ENCODE data around the gene STAC.

The STAC gene

GRCh38 chr3:36542186-36542585, 161.9 kb downstream of the STAC start:
- no peak overlapping the region for H3K18ac ChIP-seq (ENCODE audit: low read length)
- H3K4me1 ChIP-seq (ENCODE audit: control insufficient read depth in 2 of 2, insufficient read depth in 1 of 2, low read depth in 1 of 2, low read length in 2 of 2), result peaks cover 0 to 2% of the 10 kb centered on the region in 2 donors
- H3K14ac ChIP-seq (ENCODE audit: low read length), result no peak overlapping the region
- H4K8ac ChIP-seq (ENCODE audit: low read depth, low read length), result no peak overlapping the region
- no peaks in the 10 kb centered on the region for H3K27me3 ChIP-seq (ENCODE audit: control insufficient read depth in 3 of 3, insufficient read depth in 3 of 3, low read depth in 1 of 3, low read length in 3 of 3)
- no peaks in the 10 kb centered on the region for H3K9me3 ChIP-seq (replicated peaks in 1 of 2; ENCODE audit: control insufficient read depth in 2 of 2, insufficient read depth in 1 of 2, low read depth in 1 of 2, low read length in 2 of 2)
- H2BK15ac ChIP-seq (ENCODE audit: low read length), result no peak overlapping the region
- no peak overlapping the region for H2AFZ ChIP-seq (ENCODE audit: low read length)
- H2BK120ac ChIP-seq (ENCODE audit: low read depth, low read length), result no peak overlapping the region
- H3K36me3 ChIP-seq (replicated peaks in 1 of 2; ENCODE audit: control insufficient read depth in 2 of 2, insufficient read depth in 2 of 2, low read length in 2 of 2), result no peaks in the 10 kb centered on the region
- no peaks in the 10 kb centered on the region for H3K79me1 ChIP-seq (ENCODE audit: low read depth, low read length)
- no peak overlapping the region for H3K4me2 ChIP-seq (ENCODE audit: insufficient read depth, low read length, poor library complexity, severe bottlenecking)
- DNase-seq (ENCODE audit: low spot score), result no peak
- H3K9ac ChIP-seq (ENCODE audit: low read depth, low read length, poor library complexity), result no peak overlapping the region
- no peak overlapping the region for H3K4ac ChIP-seq (ENCODE audit: low read length)
- H4K91ac ChIP-seq (ENCODE audit: low read depth, low read length, poor library complexity), result no peak overlapping the region
- no peak overlapping the region for H2BK5ac ChIP-seq (ENCODE audit: low read length)
- WGBS, 2 donors (ENCODE audit: extremely low coverage in 2 of 2, insufficient read length in 2 of 2, insufficient replicate concordance in 1 of 2), result no CpG with 5 or more reads among the region's 2 CpGs
- no peak overlapping the region for H2BK12ac ChIP-seq (ENCODE audit: low read length)
- H3K4me3 ChIP-seq (ENCODE audit: low read length in 2 of 2), result no peak overlapping the region
- H2AK5ac ChIP-seq (ENCODE audit: low read depth, low read length), result no peak overlapping the region
- no peak overlapping the region for H3K27ac ChIP-seq (replicated peaks; ENCODE audit: low read length)
- H3K23ac ChIP-seq (ENCODE audit: low read depth, low read length, poor library complexity), result no peak overlapping the region

DNA sequence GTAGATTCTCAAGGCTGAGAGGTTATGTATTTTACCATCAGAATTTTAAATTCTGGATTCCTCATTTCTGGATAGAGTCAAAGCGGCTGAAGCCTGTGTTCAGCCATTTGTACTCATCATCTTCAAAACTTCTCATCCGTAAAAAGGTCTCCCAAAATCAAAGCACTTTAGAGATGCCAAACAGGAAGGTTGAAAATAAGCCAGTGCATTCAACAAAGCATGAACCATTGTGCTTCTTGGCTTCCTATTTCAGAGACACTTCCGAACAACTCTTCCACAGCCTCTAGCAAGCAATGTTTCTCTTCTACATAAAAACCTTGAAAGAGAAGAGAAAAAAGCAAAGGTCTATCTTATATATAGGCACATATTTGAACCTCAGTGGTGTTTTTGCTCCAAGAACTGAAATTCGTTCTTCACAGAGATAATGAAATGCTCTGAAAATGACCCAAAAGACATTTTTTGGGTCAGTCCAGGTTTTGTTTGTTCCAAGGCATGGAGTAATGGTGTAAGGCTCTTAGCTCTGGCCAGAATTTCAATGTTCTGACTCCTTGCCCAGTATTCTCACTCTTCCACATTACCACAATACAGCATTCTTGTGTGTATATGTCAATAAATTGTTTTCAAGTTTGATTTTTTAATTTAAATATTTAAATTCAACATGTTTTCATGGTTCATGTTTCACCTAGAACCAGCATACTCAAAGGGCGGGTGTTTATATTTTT, 163.1 kb downstream of the STAC start:
- Histone ChIP-seq H2BK5ac (ENCODE audit: low read length) (no peak overlapping the region), H3K4me3 (ENCODE audit: low read length in 2 of 2) (no peak overlapping the region), H3K36me3 (replicated peaks in 1 of 2; ENCODE audit: control insufficient read depth in 2 of 2, insufficient read depth in 2 of 2, low read length in 2 of 2) (no peaks in the 10 kb centered on the region), H3K14ac (ENCODE audit: low read length) (no peak overlapping the region), H2BK12ac (ENCODE audit: low read length) (no peak overlapping the region), H3K23ac (ENCODE audit: low read depth, low read length, poor library complexity) (no peak overlapping the region), H4K91ac (ENCODE audit: low read depth, low read length, poor library complexity) (no peak overlapping the region), H3K27me3 (ENCODE audit: control insufficient read depth in 3 of 3, insufficient read depth in 3 of 3, low read depth in 1 of 3, low read length in 3 of 3) (no peaks in the 10 kb centered on the region), H3K9me3 (replicated peaks in 1 of 2; ENCODE audit: control insufficient read depth in 2 of 2, insufficient read depth in 1 of 2, low read depth in 1 of 2, low read length in 2 of 2) (peaks cover 0 to 2% of the 10 kb centered on the region in 2 donors), H3K4me2 (ENCODE audit: insufficient read depth, low read length, poor library complexity, severe bottlenecking) (no peak overlapping the region), H2AFZ (ENCODE audit: low read length) (no peak overlapping the region), H3K27ac (replicated peaks; ENCODE audit: low read length) (no peak overlapping the region), H3K9ac (ENCODE audit: low read depth, low read length, poor library complexity) (no peak overlapping the region), H4K8ac (ENCODE audit: low read depth, low read length) (no peak overlapping the region), H3K4me1 (ENCODE audit: control insufficient read depth in 2 of 2, insufficient read depth in 1 of 2, low read depth in 1 of 2, low read length in 2 of 2) (peaks cover 0 to 2% of the 10 kb centered on the region in 2 donors), H3K4ac (ENCODE audit: low read length) (no peak overlapping the region), H2BK15ac (ENCODE audit: low read length) (no peak overlapping the region), H3K18ac (ENCODE audit: low read length) (no peak overlapping the region), H2BK120ac (ENCODE audit: low read depth, low read length) (no peak overlapping the region), H3K79me1 (ENCODE audit: low read depth, low read length) (no peaks in the 10 kb centered on the region), H2AK5ac (ENCODE audit: low read depth, low read length) (no peak overlapping the region)
- WGBS, 2 donors (ENCODE audit: extremely low coverage in 2 of 2, insufficient read length in 2 of 2, insufficient replicate concordance in 1 of 2), result no CpG with 5 or more reads among the region's 5 CpGs
- DNase-seq (ENCODE audit: low spot score), result no peak

- no peak overlapping the region for H3K27ac ChIP-seq (replicated peaks; ENCODE audit: low read length)
- DNase-seq (ENCODE audit: low spot score), result no peak
- no peaks in the 10 kb centered on the region for H3K27me3 ChIP-seq (ENCODE audit: control insufficient read depth in 3 of 3, insufficient read depth in 3 of 3, low read depth in 1 of 3, low read length in 3 of 3)
- no peak overlapping the region for H2AFZ ChIP-seq (ENCODE audit: low read length)
- H2BK12ac ChIP-seq (ENCODE audit: low read length), result no peak overlapping the region
- H3K79me1 ChIP-seq (ENCODE audit: low read depth, low read length), result no peaks in the 10 kb centered on the region
- no peak overlapping the region for H3K14ac ChIP-seq (ENCODE audit: low read length)
- H2BK5ac ChIP-seq (ENCODE audit: low read length), result no peak overlapping the region
- H3K9ac ChIP-seq (ENCODE audit: low read depth, low read length, poor library complexity), result no peak overlapping the region
- H3K9me3 ChIP-seq (replicated peaks in 1 of 2; ENCODE audit: control insufficient read depth in 2 of 2, insufficient read depth in 1 of 2, low read depth in 1 of 2, low read length in 2 of 2), result peaks cover 0 to 2% of the 10 kb centered on the region in 2 donors
- H4K91ac ChIP-seq (ENCODE audit: low read depth, low read length, poor library complexity), result no peak overlapping the region
- H3K4me2 ChIP-seq (ENCODE audit: insufficient read depth, low read length, poor library complexity, severe bottlenecking), result no peak overlapping the region
- no peaks in the 10 kb centered on the region for H3K36me3 ChIP-seq (replicated peaks in 1 of 2; ENCODE audit: control insufficient read depth in 2 of 2, insufficient read depth in 2 of 2, low read length in 2 of 2)
- WGBS, 2 donors (ENCODE audit: extremely low coverage in 2 of 2, insufficient read length in 2 of 2, insufficient replicate concordance in 1 of 2), result no CpG with 5 or more reads among the region's 5 CpGs
- no peak overlapping the region for H4K8ac ChIP-seq (ENCODE audit: low read depth, low read length)
- no peak overlapping the region for H3K23ac ChIP-seq (ENCODE audit: low read depth, low read length, poor library complexity)
- H3K4me1 ChIP-seq (ENCODE audit: control insufficient read depth in 2 of 2, insufficient read depth in 1 of 2, low read depth in 1 of 2, low read length in 2 of 2), result peaks cover 0 to 2% of the 10 kb centered on the region in 2 donors
- no peak overlapping the region for H3K18ac ChIP-seq (ENCODE audit: low read length)
- no peak overlapping the region for H2BK15ac ChIP-seq (ENCODE audit: low read length)
- no peak overlapping the region for H3K4ac ChIP-seq (ENCODE audit: low read length)
- no peak overlapping the region for H3K4me3 ChIP-seq (ENCODE audit: low read length in 2 of 2)
- H2AK5ac ChIP-seq (ENCODE audit: low read depth, low read length), result no peak overlapping the region
- H2BK120ac ChIP-seq (ENCODE audit: low read depth, low read length), result no peak overlapping the region
Measured at GRCh38 chr3:36546226-36546625, 165.9 kb downstream of the STAC start.

DNA sequence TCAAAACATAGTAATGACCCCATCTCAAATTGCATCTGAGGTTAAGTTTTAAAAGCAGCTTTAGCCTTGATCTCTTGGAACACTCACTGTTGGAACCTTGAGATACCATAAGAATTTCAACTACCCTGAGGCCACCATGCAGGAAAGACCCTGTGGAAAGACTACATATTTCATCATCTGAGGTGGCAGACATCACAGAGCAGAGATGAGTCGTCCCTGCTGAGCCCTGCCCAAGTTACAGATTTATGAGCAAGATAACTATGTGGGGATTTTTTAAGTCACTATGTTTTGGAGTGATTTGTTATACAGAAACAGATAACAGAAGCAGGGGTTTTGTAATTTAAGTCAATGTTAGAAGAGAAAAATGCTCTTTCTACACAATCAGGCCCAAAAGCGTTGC, 168.4 kb downstream of the STAC start:
- Histone ChIP-seq H2BK5ac (ENCODE audit: low read length) (no peak overlapping the region), H3K9me3 (replicated peaks in 1 of 2; ENCODE audit: control insufficient read depth in 2 of 2, insufficient read depth in 1 of 2, low read depth in 1 of 2, low read length in 2 of 2) (peaks cover 0 to 2% of the 10 kb centered on the region in 2 donors), H2BK12ac (ENCODE audit: low read length) (no peak overlapping the region), H3K18ac (ENCODE audit: low read length) (no peak overlapping the region), H3K4me3 (ENCODE audit: low read length in 2 of 2) (no peak overlapping the region), H3K4ac (ENCODE audit: low read length) (no peak overlapping the region), H3K4me2 (ENCODE audit: insufficient read depth, low read length, poor library complexity, severe bottlenecking) (no peak overlapping the region), H3K27ac (replicated peaks; ENCODE audit: low read length) (no peak overlapping the region), H3K79me1 (ENCODE audit: low read depth, low read length) (no peaks in the 10 kb centered on the region), H2AK5ac (ENCODE audit: low read depth, low read length) (no peak overlapping the region), H2BK120ac (ENCODE audit: low read depth, low read length) (no peak overlapping the region), H3K14ac (ENCODE audit: low read length) (no peak overlapping the region), H2BK15ac (ENCODE audit: low read length) (no peak overlapping the region), H3K27me3 (ENCODE audit: control insufficient read depth in 3 of 3, insufficient read depth in 3 of 3, low read depth in 1 of 3, low read length in 3 of 3) (no peaks in the 10 kb centered on the region), H3K36me3 (replicated peaks in 1 of 2; ENCODE audit: control insufficient read depth in 2 of 2, insufficient read depth in 2 of 2, low read length in 2 of 2) (no peaks in the 10 kb centered on the region), H2AFZ (ENCODE audit: low read length) (no peak overlapping the region), H4K91ac (ENCODE audit: low read depth, low read length, poor library complexity) (no peak overlapping the region), H4K8ac (ENCODE audit: low read depth, low read length) (no peak overlapping the region), H3K23ac (ENCODE audit: low read depth, low read length, poor library complexity) (no peak overlapping the region), H3K9ac (ENCODE audit: low read depth, low read length, poor library complexity) (no peak overlapping the region), H3K4me1 (ENCODE audit: control insufficient read depth in 2 of 2, insufficient read depth in 1 of 2, low read depth in 1 of 2, low read length in 2 of 2) (peaks cover 0 to 2% of the 10 kb centered on the region in 2 donors)
- WGBS, 2 donors (ENCODE audit: extremely low coverage in 2 of 2, insufficient read length in 2 of 2, insufficient replicate concordance in 1 of 2), result no CpG with 5 or more reads among the region's 2 CpGs
- no peak for DNase-seq (ENCODE audit: low spot score)

All from neuronal stem cell (in vitro differentiated cells).